ENCODE data around the gene HNRNPDL.

DNA sequence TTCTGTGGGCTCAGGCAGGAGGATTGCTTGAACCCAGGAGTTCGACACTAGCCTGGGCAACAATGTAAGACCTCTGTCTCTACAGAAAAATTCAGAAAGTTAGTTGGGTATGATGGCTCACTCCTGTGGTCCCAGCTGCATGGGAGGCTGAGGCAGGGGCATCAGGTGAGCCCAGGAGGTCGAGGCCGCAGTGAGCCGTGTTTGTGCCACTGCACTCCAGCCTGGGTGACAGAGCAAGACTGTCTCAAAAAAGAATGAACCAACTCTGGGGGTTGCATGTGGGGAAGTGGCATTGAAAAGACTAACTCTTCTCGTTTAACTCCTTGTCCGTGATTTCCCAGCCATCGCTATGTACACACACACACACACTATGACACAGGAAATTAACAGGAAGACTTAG lies 27.0 kb upstream of the HNRNPDL start:
- TF ChIP-seq EZH2 (IDR thresholded peaks at IDR 0.05; ENCODE audit: low read depth): no peak
- TF ChIP-seq, protein P1, sequence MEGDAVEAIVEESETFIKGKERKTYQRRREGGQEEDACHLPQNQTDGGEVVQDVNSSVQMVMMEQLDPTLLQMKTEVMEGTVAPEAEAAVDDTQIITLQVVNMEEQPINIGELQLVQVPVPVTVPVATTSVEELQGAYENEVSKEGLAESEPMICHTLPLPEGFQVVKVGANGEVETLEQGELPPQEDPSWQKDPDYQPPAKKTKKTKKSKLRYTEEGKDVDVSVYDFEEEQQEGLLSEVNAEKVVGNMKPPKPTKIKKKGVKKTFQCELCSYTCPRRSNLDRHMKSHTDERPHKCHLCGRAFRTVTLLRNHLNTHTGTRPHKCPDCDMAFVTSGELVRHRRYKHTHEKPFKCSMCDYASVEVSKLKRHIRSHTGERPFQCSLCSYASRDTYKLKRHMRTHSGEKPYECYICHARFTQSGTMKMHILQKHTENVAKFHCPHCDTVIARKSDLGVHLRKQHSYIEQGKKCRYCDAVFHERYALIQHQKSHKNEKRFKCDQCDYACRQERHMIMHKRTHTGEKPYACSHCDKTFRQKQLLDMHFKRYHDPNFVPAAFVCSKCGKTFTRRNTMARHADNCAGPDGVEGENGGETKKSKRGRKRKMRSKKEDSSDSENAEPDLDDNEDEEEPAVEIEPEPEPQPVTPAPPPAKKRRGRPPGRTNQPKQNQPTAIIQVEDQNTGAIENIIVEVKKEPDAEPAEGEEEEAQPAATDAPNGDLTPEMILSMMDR (conservative IDR thresholded peaks at IDR 0.05): no peak
